ENCODE results near the gene GLP1R. TPM values are rescaled to one million over a fixed set of nuclear protein-coding genes. Genes with fewer than 3 reads are reported as not detected.

The GLP1R gene
- total and polyA plus RNA-seq, 2 donors (not counting 1 experiment from before 2014, with no cell fraction given) = not detected

GRCh38 chr6:39088331-39088730 lies 39.8 kb downstream of the GLP1R start:
- no peaks in the 10 kb centered on the region for H3K79me2 ChIP-seq (ENCODE audit: control insufficient read depth, insufficient read depth, low read length)
- peaks cover 5% of the 10 kb centered on the region for H3K27me3 ChIP-seq (ENCODE audit: control insufficient read depth, insufficient read depth, low read length)
- peak; percentile 76 to 87 for TF ChIP-seq CTCF (conservative IDR thresholded peaks at IDR 0.05 in 1 of 2, IDR thresholded peaks at IDR 0.05 in 1 of 2; ENCODE audit: low read depth in 1 of 2, low read length in 2 of 2)
- TF ChIP-seq EZH2 (IDR thresholded peaks at IDR 0.05; ENCODE audit: low read length, missing control alignments) = no peak
- no peak overlapping the region for H2AFZ ChIP-seq (ENCODE audit: low read length)
- H3K27ac ChIP-seq (ENCODE audit: insufficient read depth, low read length) = no peak overlapping the region
- H3K36me3 ChIP-seq (ENCODE audit: control insufficient read depth, insufficient read depth, low read length) = no peaks in the 10 kb centered on the region
- H3K9me3 ChIP-seq (ENCODE audit: control insufficient read depth, insufficient read depth, low read depth, low read length) = no peaks in the 10 kb centered on the region
- H3K9ac ChIP-seq (ENCODE audit: insufficient read depth, low read length) = no peak overlapping the region
- DNase-seq (ENCODE audit: low read depth in 2 of 2) = peak; percentile 54 to 83
- no peaks in the 10 kb centered on the region for H3K4me1 ChIP-seq (ENCODE audit: control insufficient read depth, extremely low read depth, insufficient read depth, low read length)
- no peaks in the 10 kb centered on the region for H4K20me1 ChIP-seq (ENCODE audit: control insufficient read depth, extremely low read depth, insufficient read depth, low read length)
- no peak overlapping the region for H3K4me2 ChIP-seq (ENCODE audit: extremely low read depth, insufficient read depth, low read length)
- no peak overlapping the region for H3K4me3 ChIP-seq (replicated peaks in 1 of 4; ENCODE audit: control extremely low read depth in 1 of 4, insufficient read depth in 1 of 4, low read depth in 3 of 4, low read length in 4 of 4)

GRCh38 chr6:39090036-39090435 lies 41.5 kb downstream of the GLP1R start:
- no peaks in the 10 kb centered on the region for H3K4me1 ChIP-seq (ENCODE audit: control insufficient read depth, extremely low read depth, insufficient read depth, low read length)
- no peak overlapping the region for H3K27ac ChIP-seq (ENCODE audit: insufficient read depth, low read length)
- no peak overlapping the region for H3K9ac ChIP-seq (ENCODE audit: insufficient read depth, low read length)
- H3K4me2 ChIP-seq (ENCODE audit: extremely low read depth, insufficient read depth, low read length) = no peak overlapping the region
- no peaks in the 10 kb centered on the region for H4K20me1 ChIP-seq (ENCODE audit: control insufficient read depth, extremely low read depth, insufficient read depth, low read length)
- H3K79me2 ChIP-seq (ENCODE audit: control insufficient read depth, insufficient read depth, low read length) = no peaks in the 10 kb centered on the region
- peaks cover 5% of the 10 kb centered on the region for H3K27me3 ChIP-seq (ENCODE audit: control insufficient read depth, insufficient read depth, low read length)
- DNase-seq (ENCODE audit: low read depth in 2 of 2) = no peak
- no peaks in the 10 kb centered on the region for H3K9me3 ChIP-seq (ENCODE audit: control insufficient read depth, insufficient read depth, low read depth, low read length)
- no peaks in the 10 kb centered on the region for H3K36me3 ChIP-seq (ENCODE audit: control insufficient read depth, insufficient read depth, low read length)
- no peak overlapping the region for H2AFZ ChIP-seq (ENCODE audit: low read length)
- TF ChIP-seq CTCF (conservative IDR thresholded peaks at IDR 0.05 in 1 of 2, IDR thresholded peaks at IDR 0.05 in 1 of 2; ENCODE audit: low read depth in 1 of 2, low read length in 2 of 2) (no peak), EZH2 (IDR thresholded peaks at IDR 0.05; ENCODE audit: low read length, missing control alignments) (no peak)
- no peak overlapping the region for H3K4me3 ChIP-seq (replicated peaks in 1 of 4; ENCODE audit: control extremely low read depth in 1 of 4, insufficient read depth in 1 of 4, low read depth in 3 of 4, low read length in 4 of 4)

GRCh38 chr6:39091220-39091619 lies 42.6 kb downstream of the GLP1R start:
- DNase-seq (ENCODE audit: low read depth in 2 of 2) = no peak
- Histone ChIP-seq H3K4me1 (ENCODE audit: control insufficient read depth, extremely low read depth, insufficient read depth, low read length) (no peaks in the 10 kb centered on the region), H3K9ac (ENCODE audit: insufficient read depth, low read length) (no peak overlapping the region), H3K36me3 (ENCODE audit: control insufficient read depth, insufficient read depth, low read length) (no peaks in the 10 kb centered on the region), H2AFZ (ENCODE audit: low read length) (no peak overlapping the region), H4K20me1 (ENCODE audit: control insufficient read depth, extremely low read depth, insufficient read depth, low read length) (no peaks in the 10 kb centered on the region), H3K27me3 (ENCODE audit: control insufficient read depth, insufficient read depth, low read length) (peaks cover 5% of the 10 kb centered on the region), H3K79me2 (ENCODE audit: control insufficient read depth, insufficient read depth, low read length) (no peaks in the 10 kb centered on the region), H3K27ac (ENCODE audit: insufficient read depth, low read length) (no peak overlapping the region), H3K4me3 (replicated peaks in 1 of 4; ENCODE audit: control extremely low read depth in 1 of 4, insufficient read depth in 1 of 4, low read depth in 3 of 4, low read length in 4 of 4) (no peak overlapping the region), H3K9me3 (ENCODE audit: control insufficient read depth, insufficient read depth, low read depth, low read length) (no peaks in the 10 kb centered on the region), H3K4me2 (ENCODE audit: extremely low read depth, insufficient read depth, low read length) (no peak overlapping the region)
- TF ChIP-seq CTCF (conservative IDR thresholded peaks at IDR 0.05 in 1 of 2, IDR thresholded peaks at IDR 0.05 in 1 of 2; ENCODE audit: low read depth in 1 of 2, low read length in 2 of 2) (no peak), EZH2 (IDR thresholded peaks at IDR 0.05; ENCODE audit: low read length, missing control alignments) (no peak)

All from fibroblast of lung (primary cell).